NK-92 (cell line): ENCODE measurements around the gene LOXHD1.

ENCODE experiments used
- DNase-seq: peaks from one replicate; lab custom pipeline; 2025; ENCODE audit not compliant: unreplicated experiment; lab: John Stamatoyannopoulos, UW

Gene LOXHD1

GRCh38 chr18:46657115-46657955, at the start of gene LOXHD1:
LOXHD1 (minus strand) TSS chr18:46657220; CDS start chr18:46657033, 187 bp downstream.
- no peak for DNase-seq

DNA sequence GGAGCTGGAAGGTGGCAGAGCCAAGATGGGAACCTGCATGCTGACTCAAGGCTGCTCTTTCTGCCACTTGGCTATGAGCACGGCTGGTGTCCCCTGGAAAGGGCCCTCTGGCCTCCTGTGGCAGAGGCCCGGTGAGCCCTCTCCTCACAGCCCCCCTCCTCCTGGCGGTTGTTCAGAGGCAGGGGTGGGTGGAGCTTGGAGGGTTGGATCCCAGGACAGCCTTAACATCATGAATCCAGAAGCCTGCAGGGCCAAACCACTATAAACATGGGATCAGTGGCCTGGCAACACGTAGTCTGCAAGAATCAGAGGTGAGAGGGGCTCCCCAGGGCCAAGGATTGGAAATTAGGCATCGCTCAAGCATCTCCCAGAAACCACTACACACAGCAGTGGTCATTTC, 48.5 kb upstream of the LOXHD1 start:
- no peak for DNase-seq

GRCh38 chr18:46704816-46705215, 47.8 kb upstream of the LOXHD1 start:
- DNase-seq: no peak

DNA sequence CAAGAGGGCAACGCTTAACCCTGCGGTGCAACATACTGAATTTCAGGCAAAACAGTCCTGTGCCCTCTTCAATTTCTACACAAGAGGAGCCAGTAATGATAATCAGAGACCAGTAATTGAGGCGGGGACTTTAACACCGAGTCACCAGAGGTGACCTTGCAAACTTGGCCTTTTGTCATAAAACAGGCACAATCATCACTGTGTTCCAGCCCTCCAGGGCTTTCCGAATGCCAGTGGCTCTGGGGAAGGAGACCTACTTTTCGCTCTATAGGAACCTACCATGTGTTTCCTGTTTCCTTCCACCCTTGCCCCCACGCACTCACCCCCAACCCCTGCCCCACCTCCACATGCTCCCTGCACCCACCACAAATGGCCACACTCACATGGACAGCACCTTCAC, 47.2 kb upstream of the LOXHD1 start:
- DNase-seq: no peak

DNA sequence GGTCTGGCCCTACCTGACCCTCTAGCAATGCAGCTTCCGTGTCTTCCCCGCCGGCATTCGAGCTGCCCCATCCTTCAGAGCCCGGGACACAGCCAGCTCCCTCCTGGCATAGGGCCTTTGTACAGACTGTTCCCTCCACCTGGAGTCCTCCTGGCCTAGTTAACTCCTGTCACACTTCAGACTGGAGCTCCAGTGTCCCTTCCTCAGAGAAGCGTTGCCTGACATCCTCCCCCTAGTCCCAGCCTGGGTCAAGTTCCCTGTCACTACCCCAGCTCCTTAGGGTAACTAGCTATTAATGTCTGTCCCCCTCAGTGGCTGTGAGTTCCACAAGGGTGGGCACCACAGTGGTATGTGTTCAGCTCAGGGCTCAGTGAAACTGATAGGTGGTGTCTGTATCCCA, 45.5 kb upstream of the LOXHD1 start:
- DNase-seq: no peak

- DNase-seq: no peak
Measured at GRCh38 chr18:46700066-46700824, 43.2 kb upstream of the LOXHD1 start.

- no peak for DNase-seq
Measured at GRCh38 chr18:46696702-46697101, 39.7 kb upstream of the LOXHD1 start.

- DNase-seq: no peak
Measured at GRCh38 chr18:46696268-46696667, 39.2 kb upstream of the LOXHD1 start.

- DNase-seq: no peak
Measured at GRCh38 chr18:46693996-46694395, 37.0 kb upstream of the LOXHD1 start.

- no peak for DNase-seq
Measured at GRCh38 chr18:46688853-46689525, 32.0 kb upstream of the LOXHD1 start.

DNA sequence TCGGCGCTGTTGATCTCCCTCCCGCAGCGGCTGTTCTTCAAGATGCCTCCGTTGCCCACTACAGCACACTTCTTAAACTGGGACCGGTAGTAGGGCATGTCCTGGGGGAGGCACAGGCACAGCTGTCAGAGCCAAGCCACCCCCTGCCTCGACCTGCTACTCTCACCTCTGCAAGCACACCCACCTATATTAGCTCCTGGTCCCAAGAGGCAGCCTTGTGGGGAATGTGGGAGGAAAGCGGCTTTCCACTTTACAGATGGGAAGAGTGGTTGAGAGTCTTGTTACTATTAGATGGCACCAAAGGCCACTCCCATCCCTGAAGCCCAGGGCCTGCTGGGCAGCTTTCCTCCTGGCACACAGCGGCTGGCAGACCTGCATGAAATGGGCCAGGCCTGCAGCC, 29.2 kb upstream of the LOXHD1 start:
- DNase-seq: no peak

DNA sequence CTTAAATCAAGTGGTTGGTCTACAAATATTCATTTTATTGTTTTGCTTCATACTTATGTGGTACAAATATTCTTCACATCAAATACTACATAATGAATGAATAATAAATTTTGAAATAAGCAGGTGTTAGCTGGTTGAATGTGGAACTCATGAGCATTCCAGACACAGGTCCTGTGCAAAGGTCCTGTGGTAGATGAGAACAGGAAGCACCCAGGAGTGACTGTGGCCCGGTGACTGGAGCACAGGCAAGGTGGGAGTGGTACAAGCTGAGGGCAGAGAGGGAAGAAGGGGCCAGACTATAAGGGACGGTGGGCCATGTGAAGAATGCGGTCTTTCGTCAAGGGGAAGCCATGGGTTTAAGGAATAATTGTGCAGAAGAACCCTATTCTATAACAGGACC, 26.2 kb upstream of the LOXHD1 start:
- DNase-seq: no peak

- DNase-seq: no peak
Measured at GRCh38 chr18:46680784-46681695, 24.0 kb upstream of the LOXHD1 start.

DNA sequence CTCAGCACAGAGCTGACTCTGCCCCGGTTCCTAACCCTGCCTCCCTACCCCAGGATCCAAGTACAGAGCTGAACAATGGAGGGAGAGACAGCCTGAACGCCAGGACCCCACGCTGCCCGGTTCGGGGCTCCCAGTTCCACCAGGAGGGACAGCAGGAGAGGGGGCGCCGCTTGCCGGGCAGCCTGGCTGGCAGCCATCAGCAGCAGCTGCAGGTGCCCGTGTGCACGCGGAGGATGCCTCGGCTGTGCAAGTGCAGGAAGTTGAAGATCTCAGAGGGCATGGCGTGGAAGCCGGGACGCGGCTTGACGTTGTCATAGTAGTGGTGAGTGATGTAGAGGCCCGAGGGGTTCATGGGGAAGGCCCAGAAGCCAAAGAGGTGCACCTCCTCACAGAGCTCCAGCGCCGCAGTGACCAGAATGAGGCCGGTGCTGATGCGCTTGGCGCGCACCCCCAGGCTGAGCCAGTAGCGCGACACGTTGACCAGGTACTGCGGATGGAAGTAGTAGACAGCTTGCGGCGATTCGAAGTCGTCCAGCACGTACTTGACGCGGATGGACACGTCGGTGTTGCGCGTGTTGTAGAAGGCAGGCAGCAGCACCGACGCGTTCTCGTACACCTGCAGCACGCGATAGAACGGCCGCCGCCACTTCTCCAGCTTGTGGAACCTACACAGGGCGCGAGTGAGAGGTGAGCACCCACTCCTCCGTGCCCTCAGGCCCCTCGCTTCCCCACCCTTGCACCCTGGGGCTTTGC, 23.0 kb upstream of the LOXHD1 start:
- DNase-seq: no peak

DNA sequence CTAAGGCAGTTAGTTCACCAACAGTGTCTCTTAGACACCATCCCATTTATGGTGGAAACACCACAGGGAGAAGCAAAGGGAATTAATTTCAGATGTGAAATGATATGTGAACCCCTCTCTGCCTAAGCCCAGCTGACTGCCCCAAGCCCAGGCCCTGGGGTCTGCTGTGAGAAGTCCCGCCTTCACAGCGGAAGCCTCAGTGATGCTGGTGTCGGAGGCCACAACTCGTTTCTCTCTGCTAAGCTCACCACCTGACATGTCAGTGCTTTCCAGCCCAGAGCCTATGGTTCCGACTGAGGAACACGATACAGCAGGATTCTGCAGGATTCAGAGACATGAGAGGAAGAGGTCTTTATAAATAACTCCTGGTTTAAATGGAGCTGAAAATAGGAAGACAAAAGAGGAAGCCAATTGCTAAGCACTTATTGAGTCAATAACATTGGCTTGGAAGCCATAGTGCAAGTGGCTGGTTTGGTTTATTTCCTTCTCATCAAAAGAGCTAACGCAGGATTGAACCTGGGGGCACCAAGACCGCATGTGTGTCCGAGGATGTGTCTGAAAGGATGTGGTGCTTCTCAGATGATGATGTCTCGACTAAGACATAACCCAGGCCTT, 21.9 kb upstream of the LOXHD1 start:
- no peak for DNase-seq

- no peak for DNase-seq
Measured at GRCh38 chr18:46678041-46678440, 21.0 kb upstream of the LOXHD1 start.

GRCh38 chr18:46677611-46678010, 20.6 kb upstream of the LOXHD1 start:
- DNase-seq: no peak

DNA sequence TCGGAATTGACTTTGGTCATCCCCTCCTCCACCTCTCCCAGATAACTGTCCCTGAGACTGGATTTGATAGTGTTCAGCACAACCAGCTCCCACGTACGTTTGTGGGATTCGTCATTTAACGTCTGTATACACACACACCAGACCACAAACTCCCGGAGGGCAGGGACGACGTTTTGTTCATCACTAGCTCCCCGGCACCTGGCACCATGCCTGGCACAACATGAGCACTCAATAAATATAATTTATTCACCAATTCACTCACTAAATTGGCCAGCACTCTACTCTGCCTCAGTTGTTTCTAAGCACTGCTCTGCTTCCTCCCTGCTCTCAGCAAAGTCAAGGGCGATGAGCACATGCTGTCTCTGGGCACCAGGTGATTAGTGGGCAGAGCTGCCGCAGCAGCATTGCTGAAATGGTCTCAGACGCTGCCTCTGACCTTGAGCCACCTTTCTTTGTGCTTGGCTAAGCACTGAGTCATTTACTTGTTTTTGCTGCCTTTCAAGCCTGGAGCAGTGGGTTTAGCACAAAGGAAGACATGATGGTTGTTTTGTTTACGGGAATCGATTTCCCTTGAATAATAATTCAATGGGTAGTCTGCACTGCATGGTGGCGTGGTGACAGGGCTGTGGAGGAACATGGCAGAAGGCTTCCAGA, 19.3 kb upstream of the LOXHD1 start:
- no peak for DNase-seq

- no peak for DNase-seq
Measured at GRCh38 chr18:46675112-46675511, 18.1 kb upstream of the LOXHD1 start.
